ENCODE measurements around the gene TGIF1.

DNA sequence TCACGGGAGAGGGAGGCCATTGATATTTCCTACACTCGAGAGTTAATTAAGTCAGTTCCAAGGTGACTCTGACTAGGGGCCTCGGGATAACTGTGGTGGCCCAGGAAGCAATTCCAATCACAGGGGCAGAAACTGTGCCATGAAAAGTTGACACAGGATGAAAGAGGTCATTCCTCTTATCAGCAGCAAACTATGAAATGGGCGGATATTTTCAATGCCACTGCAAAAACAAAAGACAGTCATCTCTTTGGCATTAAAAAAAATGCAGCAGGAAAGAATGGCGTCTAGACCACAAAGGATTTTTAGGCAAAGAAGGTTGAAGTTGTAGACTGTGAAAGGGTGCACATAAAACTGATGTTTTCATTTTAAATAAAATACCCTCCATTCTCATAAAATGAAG is 50.0 kb downstream of the TGIF1 start:
- TF ChIP-seq CTCF (IDR thresholded peaks at IDR 0.05 in 8 of 11, conservative IDR thresholded peaks at IDR 0.05 in 3 of 11) (no peak), POLR2AphosphoS5 (IDR thresholded peaks at IDR 0.05) (no peak), POLR2A (IDR thresholded peaks at IDR 0.05) (no peak)

Measured in spleen (tissue), 7 donors.